ENCODE measurements around the gene PRM1. TPM values are rescaled to one million over a fixed set of nuclear protein-coding genes. Genes with fewer than 3 reads are reported as not detected.

PRM1 gene
- total and polyA plus RNA-seq, 4 donors, result not detected

- Histone ChIP-seq H3K9ac (ENCODE audit: insufficient read depth in 1 of 2, low read length in 2 of 2) (no peak overlapping the region), H3K4me3 (no peak overlapping the region), H3K27ac (ENCODE audit: low read depth in 1 of 2, low read length in 1 of 2) (no peak overlapping the region), H3K36me3 (ENCODE audit: control insufficient read depth in 4 of 4, insufficient read depth in 4 of 4, low read length in 4 of 4) (no peaks in the 10 kb centered on the region), H3K9me3 (ENCODE audit: control insufficient read depth in 4 of 4, insufficient read depth in 3 of 4, low read length in 3 of 4) (no peaks in the 10 kb centered on the region), H3K27me3 (ENCODE audit: control insufficient read depth in 3 of 3, insufficient read depth in 3 of 3, low read length in 2 of 3) (no peaks in the 10 kb centered on the region), H3K4me1 (ENCODE audit: control insufficient read depth in 5 of 5, insufficient read depth in 5 of 5, low read length in 5 of 5) (peaks cover 3 to 27% (median 11%) of the 10 kb centered on the region in 5 donors)
- ATAC-seq (ENCODE audit: insufficient read depth, low FRiP score), result no peak
- WGBS, 2 donors, result 94 to 96% methylated on average over 4 of the region's 4 CpGs
- DNase-seq, result no peak
- TF ChIP-seq, protein P1, sequence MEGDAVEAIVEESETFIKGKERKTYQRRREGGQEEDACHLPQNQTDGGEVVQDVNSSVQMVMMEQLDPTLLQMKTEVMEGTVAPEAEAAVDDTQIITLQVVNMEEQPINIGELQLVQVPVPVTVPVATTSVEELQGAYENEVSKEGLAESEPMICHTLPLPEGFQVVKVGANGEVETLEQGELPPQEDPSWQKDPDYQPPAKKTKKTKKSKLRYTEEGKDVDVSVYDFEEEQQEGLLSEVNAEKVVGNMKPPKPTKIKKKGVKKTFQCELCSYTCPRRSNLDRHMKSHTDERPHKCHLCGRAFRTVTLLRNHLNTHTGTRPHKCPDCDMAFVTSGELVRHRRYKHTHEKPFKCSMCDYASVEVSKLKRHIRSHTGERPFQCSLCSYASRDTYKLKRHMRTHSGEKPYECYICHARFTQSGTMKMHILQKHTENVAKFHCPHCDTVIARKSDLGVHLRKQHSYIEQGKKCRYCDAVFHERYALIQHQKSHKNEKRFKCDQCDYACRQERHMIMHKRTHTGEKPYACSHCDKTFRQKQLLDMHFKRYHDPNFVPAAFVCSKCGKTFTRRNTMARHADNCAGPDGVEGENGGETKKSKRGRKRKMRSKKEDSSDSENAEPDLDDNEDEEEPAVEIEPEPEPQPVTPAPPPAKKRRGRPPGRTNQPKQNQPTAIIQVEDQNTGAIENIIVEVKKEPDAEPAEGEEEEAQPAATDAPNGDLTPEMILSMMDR (IDR thresholded peaks at IDR 0.05; ENCODE audit: control extremely low read depth, extremely low read depth), result no peak
These were observed 14.5 kb upstream of the PRM1 start for GRCh38 chr16:11295672-11296071.

GRCh38 chr16:11292076-11292748 is 11.1 kb upstream of the PRM1 start:
- H3K9ac ChIP-seq (ENCODE audit: insufficient read depth in 1 of 2, low read length in 2 of 2), result no peak overlapping the region
- ATAC-seq (ENCODE audit: insufficient read depth, low FRiP score), result no peak

DNA sequence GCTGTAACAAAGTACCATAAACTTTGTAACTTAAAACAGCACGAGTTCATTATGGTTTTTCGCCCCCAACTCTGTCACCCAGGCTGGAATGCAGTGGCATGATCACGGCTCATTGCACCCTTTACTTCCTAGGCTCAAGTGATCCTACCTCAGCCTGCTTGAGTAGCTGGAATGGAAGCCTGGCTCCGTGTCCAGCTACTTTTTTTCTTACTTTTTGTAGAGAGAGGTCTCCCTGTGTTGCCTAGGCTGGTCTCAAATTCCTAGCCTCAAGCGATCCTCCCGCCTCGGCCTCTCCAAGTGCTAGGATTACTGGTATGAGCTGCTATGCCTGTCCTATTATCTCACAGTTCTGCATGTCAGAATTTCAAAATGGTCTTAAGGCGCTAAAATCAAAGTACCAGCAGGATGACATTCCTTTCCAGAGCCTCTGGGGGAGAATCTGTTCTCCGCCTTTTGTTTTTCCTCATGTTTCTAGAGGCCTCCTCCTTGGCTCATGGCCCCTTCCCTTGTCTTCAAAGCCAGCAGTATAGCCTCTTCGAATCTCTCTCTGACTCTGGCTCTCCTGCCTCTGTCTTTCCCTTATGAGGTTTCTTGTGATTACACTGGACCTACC is 10.1 kb upstream of the PRM1 start:
- Histone ChIP-seq H3K36me3 (ENCODE audit: control insufficient read depth in 4 of 4, insufficient read depth in 4 of 4, low read length in 4 of 4) (no peaks in the 10 kb centered on the region), H3K4me3 (no peak overlapping the region), H3K27me3 (ENCODE audit: control insufficient read depth in 3 of 3, insufficient read depth in 3 of 3, low read length in 2 of 3) (no peaks in the 10 kb centered on the region), H3K27ac (ENCODE audit: low read depth in 1 of 2, low read length in 1 of 2) (no peak overlapping the region), H3K4me1 (ENCODE audit: control insufficient read depth in 5 of 5, insufficient read depth in 5 of 5, low read length in 5 of 5) (peaks cover 0 to 12% (median 3%) of the 10 kb centered on the region in 5 donors), H3K9me3 (ENCODE audit: control insufficient read depth in 4 of 4, insufficient read depth in 3 of 4, low read length in 3 of 4) (no peaks in the 10 kb centered on the region), H3K9ac (ENCODE audit: insufficient read depth in 1 of 2, low read length in 2 of 2) (no peak overlapping the region)
- 72 to 90% methylated on average over 10 of the region's 10 CpGs for WGBS, 2 donors
- TF ChIP-seq, protein P1 (IDR thresholded peaks at IDR 0.05; ENCODE audit: control extremely low read depth, extremely low read depth), result no peak
- DNase-seq (peak; percentile 51 to 83 (median 67)), ATAC-seq (ENCODE audit: insufficient read depth, low FRiP score) (no peak)

More at GRCh38 chr16:11292076-11292748, 11.1 kb upstream of the PRM1 start:
- Histone ChIP-seq H3K27me3 (ENCODE audit: control insufficient read depth in 3 of 3, insufficient read depth in 3 of 3, low read length in 2 of 3) (no peaks in the 10 kb centered on the region), H3K4me3 (no peak overlapping the region), H3K9me3 (ENCODE audit: control insufficient read depth in 4 of 4, insufficient read depth in 3 of 4, low read length in 3 of 4) (no peaks in the 10 kb centered on the region), H3K36me3 (ENCODE audit: control insufficient read depth in 4 of 4, insufficient read depth in 4 of 4, low read length in 4 of 4) (no peaks in the 10 kb centered on the region), H3K27ac (ENCODE audit: low read depth in 1 of 2, low read length in 1 of 2) (no peak overlapping the region), H3K4me1 (ENCODE audit: control insufficient read depth in 5 of 5, insufficient read depth in 5 of 5, low read length in 5 of 5) (peaks cover 1 to 20% (median 8%) of the 10 kb centered on the region in 5 donors)
- TF ChIP-seq, protein P1 (IDR thresholded peaks at IDR 0.05; ENCODE audit: control extremely low read depth, extremely low read depth), result no peak
- DNase-seq, result no peak
- 90 to 97% methylated on average over 7 of the region's 7 CpGs for WGBS, 2 donors

Measured in lung (tissue), 12 donors.